Right atrium auricular region (tissue), 2 donors: Measurements from ENCODE around the gene AFM. TPM values are rescaled to one million over a fixed set of nuclear protein-coding genes. Genes with fewer than 3 reads are reported as not detected.
A peak's percentile ranks its signal among the peaks of the same experiment; 100 is the strongest.

Experiments
- DNase-seq: peaks from one replicate; pipeline ENCODE4 v3.0.0-alpha.2; 2019; ENCODE audit warnings: low spot score
- H3K27ac ChIP-seq, 2 donors: fragments of 200-600 bp; sonication (generic); 1 replicate in 1 of 2; 2 replicates in 1 of 2; pipeline ENCODE4 v1.5.1; 2016 to 2019
- H3K27me3 ChIP-seq, 2 donors: fragments of 200-600 bp; sonication (generic); one replicate each; pipeline versions ENCODE4 v1.5.1 to v1.6.0; 2017 to 2019
- H3K36me3 ChIP-seq: fragments of 200-600 bp; sonication (generic); one replicate; pipeline ENCODE4 v1.5.1; 2016
- H3K4me1 ChIP-seq, 2 donors: fragments of 200-600 bp; sonication (generic); one replicate each; pipeline versions ENCODE4 v1.5.1 to v1.6.0; 2017 to 2019
- H3K4me3 ChIP-seq, 2 donors: fragments of 200-600 bp; sonication (generic); 1 replicate in 1 of 2; 2 replicates in 1 of 2; pipeline ENCODE4 v1.5.1; 2017 to 2019; ENCODE audit warnings: mild to moderate bottlenecking in 1 of 2, moderate library complexity in 1 of 2
- H3K9me3 ChIP-seq, 2 donors: fragments of 200-600 bp; sonication (generic); one replicate each; pipeline ENCODE4 v1.5.1; 2019
- total RNA-seq, 2 donors: library from RNA; depleted of rRNA; stranded (reverse); fragments of >200 nt; gene quantifications; one replicate each; pipeline ENCODE4 v1.1.0, GENCODE V29; 2016
- TF ChIP-seq, protein P1 (sequence below), 2 donors: fragments of 200-600 bp; sonication (generic); IDR thresholded peaks; one replicate each; pipeline ENCODE4 v1.5.1; 2019; ENCODE audit warnings: antibody characterized with exemption in 2 of 2

Gene AFM
- total RNA-seq, 2 donors from 2014 or later = not detected

DNA sequence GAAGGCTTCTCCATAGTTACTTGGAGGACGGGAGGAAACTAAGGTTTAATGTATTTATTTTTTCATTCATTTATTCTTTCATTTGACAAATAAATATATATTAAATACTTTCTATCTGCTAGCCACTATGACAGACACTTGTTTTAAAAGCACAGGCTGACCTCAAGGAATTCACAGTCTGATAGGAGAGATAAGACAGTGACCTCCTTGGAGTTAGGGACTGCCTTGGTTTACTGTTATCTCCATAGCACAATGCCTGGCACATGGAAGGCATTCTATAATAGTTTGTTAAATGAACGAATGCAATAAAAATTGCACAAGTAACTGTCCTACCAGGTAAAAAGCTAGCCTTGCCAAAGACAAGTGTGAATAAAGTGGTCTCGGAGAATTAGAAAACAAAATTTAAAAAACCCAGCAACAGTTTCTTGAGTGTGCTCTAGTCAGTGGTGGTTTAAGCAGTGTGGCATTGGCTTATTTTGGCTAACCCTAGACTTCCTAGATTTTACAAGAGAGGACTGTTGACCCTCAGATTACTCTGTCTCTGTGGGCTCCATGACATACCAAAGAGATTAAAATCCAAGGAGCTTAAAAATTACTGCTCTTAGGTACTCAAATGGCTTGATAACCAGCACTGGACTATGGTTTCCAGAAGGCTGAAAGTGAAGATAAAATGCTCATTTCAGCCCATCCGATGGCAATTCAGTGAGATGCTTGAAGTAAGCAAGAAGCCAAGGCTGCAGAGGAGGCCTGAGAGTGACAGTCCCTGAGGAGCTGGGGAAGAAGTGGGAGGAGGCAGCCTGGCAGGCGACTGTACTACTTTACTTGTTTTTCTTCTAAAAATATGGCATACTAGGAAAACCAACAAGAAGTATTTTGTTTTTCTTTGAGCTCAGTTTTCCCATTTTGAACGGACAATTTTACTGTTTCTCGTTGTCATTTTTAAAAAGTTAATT, 35.9 kb upstream of the AFM start:
- Histone ChIP-seq H3K36me3 (no peaks in the 10 kb centered on the region), H3K27me3 (no peaks in the 10 kb centered on the region), H3K4me3 (no peak overlapping the region), H3K4me1 (no peaks in the 10 kb centered on the region), H3K9me3 (no peaks in the 10 kb centered on the region), H3K27ac (no peak overlapping the region)
- no peak for DNase-seq
- TF ChIP-seq, protein P1, sequence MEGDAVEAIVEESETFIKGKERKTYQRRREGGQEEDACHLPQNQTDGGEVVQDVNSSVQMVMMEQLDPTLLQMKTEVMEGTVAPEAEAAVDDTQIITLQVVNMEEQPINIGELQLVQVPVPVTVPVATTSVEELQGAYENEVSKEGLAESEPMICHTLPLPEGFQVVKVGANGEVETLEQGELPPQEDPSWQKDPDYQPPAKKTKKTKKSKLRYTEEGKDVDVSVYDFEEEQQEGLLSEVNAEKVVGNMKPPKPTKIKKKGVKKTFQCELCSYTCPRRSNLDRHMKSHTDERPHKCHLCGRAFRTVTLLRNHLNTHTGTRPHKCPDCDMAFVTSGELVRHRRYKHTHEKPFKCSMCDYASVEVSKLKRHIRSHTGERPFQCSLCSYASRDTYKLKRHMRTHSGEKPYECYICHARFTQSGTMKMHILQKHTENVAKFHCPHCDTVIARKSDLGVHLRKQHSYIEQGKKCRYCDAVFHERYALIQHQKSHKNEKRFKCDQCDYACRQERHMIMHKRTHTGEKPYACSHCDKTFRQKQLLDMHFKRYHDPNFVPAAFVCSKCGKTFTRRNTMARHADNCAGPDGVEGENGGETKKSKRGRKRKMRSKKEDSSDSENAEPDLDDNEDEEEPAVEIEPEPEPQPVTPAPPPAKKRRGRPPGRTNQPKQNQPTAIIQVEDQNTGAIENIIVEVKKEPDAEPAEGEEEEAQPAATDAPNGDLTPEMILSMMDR (IDR thresholded peaks at IDR 0.05) = no peak

DNA sequence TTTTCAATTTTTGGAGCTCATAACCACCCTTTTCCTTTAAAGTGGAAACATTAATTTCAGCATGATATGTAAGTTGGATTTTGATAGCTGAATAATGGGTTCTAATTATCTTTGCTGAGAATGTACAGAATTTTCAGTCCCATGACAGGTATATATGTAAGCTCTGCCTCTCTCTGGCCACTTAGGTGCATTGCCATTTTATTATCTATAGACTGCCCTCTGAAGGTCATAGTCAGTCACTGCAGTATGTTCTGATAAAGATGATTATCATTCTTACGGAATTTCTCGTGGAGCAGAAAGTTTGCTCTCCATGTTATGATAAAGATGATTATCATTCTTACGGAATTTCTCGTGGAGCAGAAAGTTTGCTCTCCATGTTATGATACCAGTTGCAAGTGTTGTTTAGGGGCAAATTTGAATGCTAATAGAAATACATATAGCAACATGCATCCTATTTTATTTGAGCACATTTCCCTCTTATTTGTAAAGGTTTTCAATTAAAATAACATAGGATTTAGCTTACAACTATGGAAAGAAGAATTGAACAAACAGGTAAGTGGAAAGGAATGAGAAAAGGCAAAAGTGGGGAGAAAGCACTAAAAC, 35.1 kb upstream of the AFM start:
- Histone ChIP-seq H3K4me3 (no peak overlapping the region), H3K36me3 (no peaks in the 10 kb centered on the region), H3K9me3 (no peaks in the 10 kb centered on the region), H3K27ac (no peak overlapping the region), H3K4me1 (no peaks in the 10 kb centered on the region), H3K27me3 (no peaks in the 10 kb centered on the region)
- TF ChIP-seq, protein P1 (IDR thresholded peaks at IDR 0.05) = peak; percentile 16 to 61
- DNase-seq = no peak

DNA sequence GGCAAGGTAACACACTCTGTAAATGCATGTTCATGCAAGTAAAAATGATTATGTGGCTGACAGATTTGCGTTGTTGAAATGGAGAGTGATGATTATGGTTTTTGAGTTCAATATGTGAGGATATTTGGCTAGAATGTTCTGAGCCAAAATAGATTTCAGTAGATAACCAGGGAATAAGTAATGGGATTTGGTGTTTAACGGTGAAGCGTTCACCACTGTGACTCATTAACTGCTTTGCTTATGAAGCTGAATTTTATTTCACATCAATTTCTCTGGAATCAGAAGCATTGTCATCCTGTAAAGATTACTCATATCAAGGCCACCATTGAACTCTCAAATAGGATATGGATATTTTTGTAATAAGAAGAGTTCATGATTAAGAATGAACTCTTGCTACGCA, 33.9 kb upstream of the AFM start:
- TF ChIP-seq, protein P1 (IDR thresholded peaks at IDR 0.05) = no peak
- Histone ChIP-seq H3K36me3 (no peaks in the 10 kb centered on the region), H3K27me3 (no peaks in the 10 kb centered on the region), H3K4me1 (no peaks in the 10 kb centered on the region), H3K4me3 (no peak overlapping the region), H3K9me3 (no peaks in the 10 kb centered on the region), H3K27ac (no peak overlapping the region)
- no peak for DNase-seq

DNA sequence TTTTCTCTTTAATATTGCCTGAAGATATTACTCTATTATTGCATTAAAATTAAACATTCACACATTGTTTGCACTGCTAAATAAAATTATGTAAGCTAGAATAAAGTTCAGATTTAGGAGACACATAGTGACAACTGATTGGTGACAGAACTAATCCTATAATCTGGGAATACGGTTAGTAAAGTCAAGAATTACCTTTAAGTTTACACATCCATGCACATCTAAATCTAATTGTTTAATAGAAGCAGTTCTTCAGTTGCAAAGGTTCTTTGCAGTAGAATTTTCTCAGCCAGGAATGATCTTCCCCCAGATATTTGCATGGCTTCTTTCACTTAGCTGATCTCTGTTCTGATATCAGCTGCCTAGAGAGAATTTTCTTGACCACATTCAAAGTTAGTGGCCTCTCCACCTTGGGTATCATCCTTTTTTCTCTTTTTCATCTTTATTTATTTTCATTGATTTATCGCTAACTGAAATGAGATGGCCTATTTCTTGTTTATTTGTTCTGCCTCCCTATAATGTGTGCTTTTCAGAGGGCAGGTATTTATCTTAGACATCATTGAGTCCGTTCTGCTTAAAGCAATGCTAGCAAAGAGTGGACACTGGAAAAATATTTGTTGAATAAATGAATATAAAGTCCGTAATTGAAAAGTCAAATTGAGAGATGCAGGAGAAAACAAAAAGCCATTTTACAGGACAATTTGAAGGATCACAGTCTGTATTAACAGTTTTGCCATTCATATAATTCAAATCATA, 32.9 kb upstream of the AFM start:
- Histone ChIP-seq H3K4me1 (no peaks in the 10 kb centered on the region), H3K4me3 (no peak overlapping the region), H3K27me3 (no peaks in the 10 kb centered on the region), H3K36me3 (no peaks in the 10 kb centered on the region), H3K9me3 (no peaks in the 10 kb centered on the region), H3K27ac (no peak overlapping the region)
- no peak for DNase-seq
- TF ChIP-seq, protein P1 (IDR thresholded peaks at IDR 0.05) = no peak

DNA sequence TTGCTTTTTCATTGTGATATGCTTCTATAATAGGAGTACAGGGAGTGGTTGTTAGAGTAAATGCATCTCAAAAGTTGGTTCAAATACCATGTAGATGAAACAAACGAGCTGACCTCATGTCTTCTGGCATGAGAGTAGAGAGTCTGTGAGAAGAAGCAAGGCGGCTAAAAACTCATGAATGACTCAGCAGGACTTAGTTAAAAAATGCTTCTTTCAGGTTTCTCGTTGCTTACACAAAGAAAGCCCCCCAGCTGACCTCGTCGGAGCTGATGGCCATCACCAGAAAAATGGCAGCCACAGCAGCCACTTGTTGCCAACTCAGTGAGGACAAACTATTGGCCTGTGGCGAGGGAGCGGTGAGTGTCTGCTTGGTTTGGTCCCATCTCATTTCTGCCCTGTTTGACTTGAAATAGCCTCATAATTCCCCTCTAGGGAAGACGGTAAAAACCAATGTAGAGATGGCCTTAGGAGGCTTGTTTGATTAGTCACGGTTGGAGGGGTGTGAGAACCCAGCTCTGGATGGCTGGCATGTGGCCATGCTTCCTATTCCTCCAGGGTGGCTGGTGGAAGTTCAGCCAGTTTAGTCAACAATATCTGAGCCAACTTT, 31.0 kb upstream of the AFM start:
- no peaks in the 10 kb centered on the region for H3K9me3 ChIP-seq
- no peaks in the 10 kb centered on the region for H3K4me1 ChIP-seq
- peak; percentile 61 for DNase-seq
- H3K27me3 ChIP-seq = no peaks in the 10 kb centered on the region
- H3K4me3 ChIP-seq = no peak overlapping the region
- H3K36me3 ChIP-seq = no peaks in the 10 kb centered on the region
- TF ChIP-seq, protein P1 (IDR thresholded peaks at IDR 0.05) = no peak
- H3K27ac ChIP-seq = peak overlapping the region; percentile 54 to 65
